Gastroesophageal sphincter (tissue), 4 donors: ENCODE results near the gene ZNF254. TPM values are rescaled to one million over a fixed set of nuclear protein-coding genes. Genes with fewer than 3 reads are reported as not detected.

Source experiments
- ATAC-seq: fragments of 150-250 bp; one replicate; pipeline ENCODE4 v1.9.1; 2016; ENCODE audit warnings: mild to moderate bottlenecking, moderate library complexity
- H3K27ac ChIP-seq, 4 donors: fragments of 200-600 bp; sonication (generic) in 3 of 4; 1 replicate in 3 of 4; 2 replicates in 1 of 4; pipeline ENCODE4 v1.5.1; 2016 to 2019
- H3K27me3 ChIP-seq: fragments of 200-600 bp; sonication (generic); one replicate; pipeline ENCODE4 v1.5.1; 2019
- H3K36me3 ChIP-seq, 2 donors: fragments of 200-600 bp; sonication (generic); one replicate each; pipeline ENCODE4 v1.5.1; 2019; ENCODE audit warnings: control low read depth in 1 of 2
- H3K4me1 ChIP-seq, 3 donors: fragments of 200-600 bp; sonication (generic); 1 replicate in 2 of 3; 2 replicates in 1 of 3; pipeline ENCODE4 v1.5.1; 2016 to 2019; ENCODE audit warnings: control low read depth in 2 of 3
- H3K4me3 ChIP-seq, 2 donors: fragments of 200-600 bp; sonication (generic); one replicate each; pipeline ENCODE4 v1.5.1; 2019; ENCODE audit warnings: mild to moderate bottlenecking in 1 of 2, moderate library complexity in 1 of 2
- H3K9me3 ChIP-seq, 3 donors: fragments of 200-600 bp; sonication (generic); one replicate each; pipeline ENCODE4 v1.5.1; 2017 to 2019; ENCODE audit warnings: control low read depth in 2 of 3
- EP300 ChIP-seq: sonication (generic); formaldehyde crosslinking; IDR thresholded peaks from one replicate; pipeline ENCODE4 v1.6.1; 2017; ENCODE audit warnings: antibody characterized with exemption, mild to moderate bottlenecking
- POLR2A ChIP-seq, 2 donors: fragments of 450-650 bp; IDR thresholded peaks; one replicate each; pipeline ENCODE4 v1.6.1; 2017; ENCODE audit warnings: antibody characterized with exemption in 2 of 2, mild to moderate bottlenecking in 2 of 2, moderate library complexity in 1 of 2
- POLR2AphosphoS5 ChIP-seq: sonication (generic); formaldehyde crosslinking; IDR thresholded peaks from one replicate; pipeline ENCODE4 v1.6.1; 2017; ENCODE audit warnings: antibody characterized with exemption
- WGBS, 2 donors: methylation state at CpG; one replicate each; pipeline ENCODE4 v1.1.5; 2018; ENCODE audit warnings: low coverage in 1 of 2; 5-methylcytosine and 5-hydroxymethylcytosine counted together
- total RNA-seq, 4 donors: library from RNA; depleted of rRNA; stranded (reverse); fragments of >200 nt; gene quantifications; one replicate each; pipeline ENCODE4 v1.1.0, GENCODE V29; 2016
- TF ChIP-seq, protein P1 (sequence below), 4 experiments: fragments of 200-600 bp in 2 of 4; fragments of 450-650 bp in 2 of 4; sonication (generic) in 1 of 4; IDR thresholded peaks; one replicate each; pipeline ENCODE4 v1.5.1; 2017 to 2019; ENCODE audit warnings: antibody characterized with exemption in 4 of 4, mild to moderate bottlenecking in 2 of 4, moderate library complexity in 2 of 4

ZNF254 gene
- total RNA-seq, 4 donors from 2014 or later = 10.0 to 22.6 (median 13.5) TPM

DNA sequence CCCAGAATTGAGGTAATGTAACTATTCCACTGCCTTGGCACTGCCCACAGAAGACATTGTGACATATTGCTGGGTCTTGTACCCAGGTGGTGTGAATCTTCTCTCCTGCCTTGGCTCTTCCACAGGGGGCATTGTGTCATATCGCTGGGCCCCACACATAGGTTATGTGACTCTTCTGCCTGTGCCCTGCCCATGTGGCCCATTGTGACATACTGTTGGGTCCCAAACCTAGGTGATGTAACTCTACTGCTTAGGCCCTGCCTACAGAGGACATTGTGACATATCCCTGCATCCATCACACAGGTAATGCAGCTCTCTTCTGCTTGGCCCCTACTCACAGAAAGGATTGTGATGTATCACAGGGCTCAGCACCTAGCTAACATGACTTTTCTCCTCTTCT lies 37.5 kb upstream of the ZNF254 start:
- no peak overlapping the region for H3K27ac ChIP-seq
- H3K4me1 ChIP-seq = no peaks in the 10 kb centered on the region
- no peak overlapping the region for H3K4me3 ChIP-seq
- peaks cover 3 to 98% of the 10 kb centered on the region in 2 donors for H3K36me3 ChIP-seq
- H3K9me3 ChIP-seq = no peaks in the 10 kb centered on the region
- no peaks in the 10 kb centered on the region for H3K27me3 ChIP-seq
- 100% methylated on average over 1 of the region's 1 CpG; no CpG with 5 or more reads in 1 of the 2 donors for WGBS, 2 donors
- no peak for TF ChIP-seq POLR2A (IDR thresholded peaks at IDR 0.05)
- no peak for TF ChIP-seq POLR2AphosphoS5
- TF ChIP-seq, protein P1, sequence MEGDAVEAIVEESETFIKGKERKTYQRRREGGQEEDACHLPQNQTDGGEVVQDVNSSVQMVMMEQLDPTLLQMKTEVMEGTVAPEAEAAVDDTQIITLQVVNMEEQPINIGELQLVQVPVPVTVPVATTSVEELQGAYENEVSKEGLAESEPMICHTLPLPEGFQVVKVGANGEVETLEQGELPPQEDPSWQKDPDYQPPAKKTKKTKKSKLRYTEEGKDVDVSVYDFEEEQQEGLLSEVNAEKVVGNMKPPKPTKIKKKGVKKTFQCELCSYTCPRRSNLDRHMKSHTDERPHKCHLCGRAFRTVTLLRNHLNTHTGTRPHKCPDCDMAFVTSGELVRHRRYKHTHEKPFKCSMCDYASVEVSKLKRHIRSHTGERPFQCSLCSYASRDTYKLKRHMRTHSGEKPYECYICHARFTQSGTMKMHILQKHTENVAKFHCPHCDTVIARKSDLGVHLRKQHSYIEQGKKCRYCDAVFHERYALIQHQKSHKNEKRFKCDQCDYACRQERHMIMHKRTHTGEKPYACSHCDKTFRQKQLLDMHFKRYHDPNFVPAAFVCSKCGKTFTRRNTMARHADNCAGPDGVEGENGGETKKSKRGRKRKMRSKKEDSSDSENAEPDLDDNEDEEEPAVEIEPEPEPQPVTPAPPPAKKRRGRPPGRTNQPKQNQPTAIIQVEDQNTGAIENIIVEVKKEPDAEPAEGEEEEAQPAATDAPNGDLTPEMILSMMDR (IDR thresholded peaks at IDR 0.05) = no peak
- no peak for TF ChIP-seq EP300
- peak; percentile 51 for ATAC-seq

DNA sequence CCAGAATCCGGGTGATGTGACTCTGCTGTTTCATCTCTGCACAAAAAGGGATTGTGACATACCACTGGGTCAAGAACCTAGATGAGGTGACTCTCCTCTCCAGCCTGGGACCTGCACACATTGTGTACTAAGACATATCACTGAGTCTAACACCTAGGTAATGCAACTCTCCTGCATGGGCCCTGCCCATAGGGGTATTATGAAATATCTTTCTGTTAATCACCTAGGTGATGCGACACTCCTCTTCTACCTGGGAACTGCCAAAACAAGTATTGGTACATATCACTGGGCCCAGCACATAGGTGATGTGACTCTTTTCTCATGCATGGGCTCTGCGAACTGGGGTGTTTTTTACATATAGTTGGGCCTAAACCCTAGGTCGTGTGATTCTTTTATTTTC lies 35.5 kb upstream of the ZNF254 start:
- Histone ChIP-seq H3K4me1 (no peaks in the 10 kb centered on the region), H3K27ac (no peak overlapping the region), H3K4me3 (no peak overlapping the region), H3K36me3 (peaks cover 3 to 99% of the 10 kb centered on the region in 2 donors), H3K9me3 (no peaks in the 10 kb centered on the region), H3K27me3 (no peaks in the 10 kb centered on the region)
- no peak for TF ChIP-seq POLR2A (IDR thresholded peaks at IDR 0.05)
- no peak for TF ChIP-seq EP300
- no peak for TF ChIP-seq POLR2AphosphoS5
- TF ChIP-seq, protein P1 (IDR thresholded peaks at IDR 0.05) = no peak
- ATAC-seq = no peak
- WGBS, 2 donors = 94 to 97% methylated on average over 2 to 3 of the region's 4 CpGs

DNA sequence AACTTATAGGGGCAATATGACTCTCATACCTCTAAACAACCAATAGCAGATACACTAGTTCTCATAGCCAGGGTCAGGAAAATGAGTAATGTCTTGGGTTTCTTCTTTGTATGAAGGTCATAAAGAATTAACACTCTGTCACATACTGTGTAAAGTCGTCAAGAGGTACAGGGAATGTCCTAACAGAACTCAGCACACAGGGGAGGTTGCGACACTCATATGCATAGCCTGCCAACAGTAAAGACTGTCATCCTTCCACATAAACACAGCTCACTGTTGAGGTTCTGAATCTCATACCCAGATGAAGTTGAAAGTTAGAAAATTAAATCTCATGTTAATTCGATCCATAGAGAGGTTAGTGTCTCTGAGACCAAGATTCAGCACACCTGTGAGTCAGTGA lies 34.2 kb upstream of the ZNF254 start:
- 80 to 100% methylated on average over 1 to 3 of the region's 3 CpGs for WGBS, 2 donors
- Histone ChIP-seq H3K27ac (no peak overlapping the region), H3K36me3 (peaks cover 3 to 97% of the 10 kb centered on the region in 2 donors), H3K4me3 (no peak overlapping the region), H3K4me1 (no peaks in the 10 kb centered on the region), H3K27me3 (no peaks in the 10 kb centered on the region), H3K9me3 (no peaks in the 10 kb centered on the region)
- TF ChIP-seq POLR2A (IDR thresholded peaks at IDR 0.05) (no peak), EP300 (no peak), POLR2AphosphoS5 (no peak)
- TF ChIP-seq, protein P1 (IDR thresholded peaks at IDR 0.05) = no peak
- no peak for ATAC-seq

DNA sequence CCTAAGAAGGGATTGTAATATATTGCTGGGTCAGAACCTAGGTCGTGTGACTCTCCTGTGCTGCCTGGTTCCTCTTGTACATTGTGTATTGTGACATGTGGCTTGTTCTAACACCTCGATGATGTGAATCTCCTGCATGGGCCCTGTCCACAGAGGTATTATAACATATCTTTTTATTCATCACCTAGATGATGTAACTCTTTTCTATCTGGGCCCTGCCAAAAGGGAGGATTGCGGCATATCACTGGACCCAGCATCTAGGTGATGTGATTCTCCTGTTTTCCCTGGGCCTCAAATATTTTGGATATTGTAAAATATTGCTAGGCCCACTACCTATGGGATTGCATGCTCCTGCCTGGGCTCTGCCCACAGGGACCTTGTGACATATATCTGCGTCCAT lies 33.4 kb upstream of the ZNF254 start:
- no peak overlapping the region for H3K27ac ChIP-seq
- no peak for ATAC-seq
- H3K27me3 ChIP-seq = no peaks in the 10 kb centered on the region
- H3K4me1 ChIP-seq = no peaks in the 10 kb centered on the region
- TF ChIP-seq, protein P1 (IDR thresholded peaks at IDR 0.05) = no peak
- TF ChIP-seq POLR2AphosphoS5 = no peak
- no peak for TF ChIP-seq POLR2A (IDR thresholded peaks at IDR 0.05)
- TF ChIP-seq EP300 = no peak
- H3K36me3 ChIP-seq = peaks cover 3 to 97% of the 10 kb centered on the region in 2 donors
- 81 to 86% methylated on average over 3 to 4 of the region's 4 CpGs for whole genome bisulfite sequencing, 2 donors
- no peak overlapping the region for H3K4me3 ChIP-seq
- no peaks in the 10 kb centered on the region for H3K9me3 ChIP-seq

DNA sequence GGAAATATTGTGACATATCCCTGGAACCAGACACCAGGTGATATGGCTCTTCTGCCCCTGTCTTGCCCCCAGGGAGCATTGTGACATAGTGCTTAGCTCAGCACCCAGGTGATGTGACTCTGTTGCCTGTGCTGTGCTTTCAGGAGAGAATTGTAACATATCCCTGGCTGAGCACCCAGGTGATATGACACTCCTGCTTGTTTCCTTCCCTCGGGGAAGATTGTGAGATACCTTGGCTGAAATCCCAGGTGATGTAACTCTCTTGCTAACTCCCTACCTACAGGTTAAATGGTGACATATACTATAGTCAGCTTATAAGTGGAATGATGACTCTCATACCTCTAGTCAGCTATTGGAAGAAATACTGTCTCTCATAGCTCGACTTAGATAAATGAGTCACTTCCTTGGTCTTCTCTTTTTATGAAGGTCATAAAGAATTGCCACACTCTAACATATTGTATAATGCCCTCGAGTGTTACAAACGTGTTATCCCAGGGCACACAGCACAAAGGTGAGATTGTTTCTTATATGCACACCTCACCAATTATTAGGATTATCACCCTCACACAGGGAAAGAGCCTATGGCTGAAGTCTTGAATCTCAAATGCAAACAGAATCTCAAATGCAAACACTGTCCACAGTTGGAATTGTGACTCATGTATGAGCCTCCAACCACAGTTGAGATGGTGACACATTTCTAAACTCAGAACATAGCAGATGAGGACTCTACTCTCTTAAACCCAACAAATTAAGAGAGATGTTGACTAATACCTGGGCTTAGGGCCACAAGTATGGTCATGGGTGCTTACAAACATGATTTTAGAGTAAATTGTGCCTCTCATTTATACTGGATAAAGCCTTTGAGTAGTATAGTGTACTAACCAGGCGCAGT lies 32.7 kb upstream of the ZNF254 start:
- ATAC-seq = no peak
- 78 to 95% methylated on average over 4 of the region's 5 CpGs for WGBS, 2 donors
- peaks cover 3 to 97% of the 10 kb centered on the region in 2 donors for H3K36me3 ChIP-seq

More for the DNA sequence above, 32.7 kb upstream of the ZNF254 start:
- no peaks in the 10 kb centered on the region for H3K9me3 ChIP-seq
- TF ChIP-seq POLR2AphosphoS5 = no peak
- TF ChIP-seq, protein P1 (IDR thresholded peaks at IDR 0.05) = no peak
- TF ChIP-seq EP300 = no peak
- no peak for TF ChIP-seq POLR2A (IDR thresholded peaks at IDR 0.05)
- no peaks in the 10 kb centered on the region for H3K27me3 ChIP-seq
- no peaks in the 10 kb centered on the region for H3K4me1 ChIP-seq
- no peak overlapping the region for H3K4me3 ChIP-seq
- H3K27ac ChIP-seq = no peak overlapping the region
